SK-N-SH (cell line): ENCODE measurements around the gene BIRC5. TPM values are rescaled to one million over a fixed set of nuclear protein-coding genes. Genes with fewer than 3 reads are reported as not detected.

ENCODE experiments used
- CTCF ChIA-PET: fragments of 300-600, 350-600 bp; formaldehyde crosslinking; extraction: SDS; loops from one replicate; lab custom pipeline; 2021; lab: Yijun Ruan, JAX
- POLR2A ChIA-PET: fragments of 350-600 bp; sonication (Branson Sonifier 250); formaldehyde crosslinking; extraction: SDS; loops from one replicate; lab custom pipeline; 2020; ENCODE audit warnings: antibody characterized with exemption, inconsistent platforms; lab: Yijun Ruan, JAX
- DNase-seq: peaks from one replicate; pipeline ENCODE4 v3.0.0; 2012
- H2AFZ ChIP-seq: fragments of 200-600 bp; sonication (generic); 2 replicates; pipeline ENCODE4 v1.8.1; 2016; ENCODE audit warnings: antibody characterized with exemption, mild to moderate bottlenecking, low read depth
- H3F3A ChIP-seq: fragments of 200-600 bp; sonication (generic); replicated peaks from 2 replicates; pipeline ENCODE3; 2016; ENCODE audit warnings: antibody characterized with exemption, mild to moderate bottlenecking; ENCODE audit not compliant: insufficient read depth
- H3K27ac ChIP-seq, 2 experiments: fragments of 200-500 bp in 1 of 2; fragments of 200-600 bp in 1 of 2; sonication (Bioruptor generic) in 1 of 2; sonication (generic), shearing (Covaris generic) in 1 of 2; 2 replicates each; pipeline versions ENCODE4 v1.5.1 to v1.6.1; 2014 to 2016; ENCODE audit warnings: low read depth in 2 of 2, inconsistent platforms in 1 of 2, low read length in 1 of 2, mild to moderate bottlenecking in 1 of 2, mixed read lengths in 1 of 2
- H3K27me3 ChIP-seq: fragments of 200-600 bp; sonication (generic), shearing (Covaris generic); 2 replicates; pipeline ENCODE4 v1.6.1; 2016; ENCODE audit warnings: mixed run types; ENCODE audit not compliant: insufficient read depth
- H3K36me3 ChIP-seq, 2 experiments: fragments of 200-500 bp in 1 of 2; fragments of 200-600 bp in 1 of 2; sonication (Bioruptor generic) in 1 of 2; sonication (generic) in 1 of 2; replicated peaks in 1 of 2; 2 replicates each; pipeline versions ENCODE3 to v1.5.1; 2014 to 2016; ENCODE audit warnings: low read length in 1 of 2, mild to moderate bottlenecking in 1 of 2; ENCODE audit not compliant: insufficient read depth in 2 of 2, control insufficient read depth in 1 of 2
- H3K4me1 ChIP-seq, 2 experiments: fragments of 200-500 bp in 1 of 2; fragments of 200-600 bp in 1 of 2; sonication (Bioruptor generic) in 1 of 2; sonication (generic), shearing (Covaris generic) in 1 of 2; 2 replicates each; pipeline versions ENCODE4 v1.5.1 to v1.6.1; 2014 to 2016; ENCODE audit warnings: low read depth in 1 of 2, low read length in 1 of 2, mixed run types in 1 of 2; ENCODE audit not compliant: insufficient read depth in 2 of 2, control insufficient read depth in 1 of 2
- H3K4me2 ChIP-seq: fragments of 200-600 bp; sonication (generic), shearing (Covaris generic); 2 replicates; pipeline ENCODE4 v1.6.1; 2017; ENCODE audit warnings: mixed run types
- H3K4me3 ChIP-seq, 2 experiments: fragments of 200-500 bp in 1 of 2; fragments of 200-600 bp in 1 of 2; sonication (Bioruptor generic) in 1 of 2; sonication (generic), shearing (Covaris generic) in 1 of 2; 2 replicates each; pipeline versions ENCODE4 v1.5.1 to v1.8.1; 2014 to 2016; ENCODE audit warnings: low read depth in 2 of 2, inconsistent platforms in 1 of 2, low read length in 1 of 2, mild to moderate bottlenecking in 1 of 2, mixed read lengths in 1 of 2, moderate library complexity in 1 of 2
- H3K79me2 ChIP-seq: fragments of 200-600 bp; sonication (generic); 2 replicates; pipeline ENCODE4 v1.8.1; 2017; ENCODE audit warnings: mild to moderate bottlenecking; ENCODE audit not compliant: insufficient read depth
- H3K9ac ChIP-seq: fragments of 200-600 bp; sonication (generic); 2 replicates; pipeline ENCODE4 v1.6.1; 2017; ENCODE audit warnings: mixed run types
- H3K9me2 ChIP-seq: fragments of 200-600 bp; sonication (generic); 2 replicates; pipeline ENCODE4 v1.6.1; 2017; ENCODE audit warnings: mixed run types
- H3K9me3 ChIP-seq: fragments of 200-600 bp; sonication (generic); 2 replicates; pipeline ENCODE4 v1.6.1; 2017; ENCODE audit warnings: mixed run types, mild to moderate bottlenecking, moderate library complexity
- H4K20me1 ChIP-seq: fragments of 200-600 bp; sonication (generic); 2 replicates; pipeline ENCODE4 v1.6.1; 2017; ENCODE audit warnings: mild to moderate bottlenecking, mixed run types; ENCODE audit not compliant: insufficient read depth
- EZH2phosphoT487 ChIP-seq: fragments of 200-600 bp; sonication (generic); IDR thresholded peaks from 2 replicates; pipeline ENCODE4 v1.6.1; 2017; ENCODE audit warnings: low read depth, mixed run types, mild to moderate bottlenecking, antibody characterized with exemption, moderate library complexity, borderline replicate concordance
- FOSL2 ChIP-seq: IDR thresholded peaks from 2 replicates; pipeline ENCODE4 v1.4.0; 2012; ENCODE audit warnings: low read depth, mild to moderate bottlenecking, moderate library complexity, borderline replicate concordance
- IRF3 ChIP-seq: fragments of 150-350 bp; IDR thresholded peaks from 2 replicates; pipeline ENCODE4 v1.6.1; 2016; ENCODE audit warnings: mild to moderate bottlenecking, low read depth, low read length
- MAX ChIP-seq: IDR thresholded peaks from 2 replicates; pipeline ENCODE4 v1.4.0; 2012; ENCODE audit warnings: low read depth
- PBX3 ChIP-seq: IDR thresholded peaks from 2 replicates; pipeline ENCODE4; 2012
- POLR2AphosphoS5 ChIP-seq: IDR thresholded peaks from 2 replicates; pipeline ENCODE4 v1.6.1; 2012; ENCODE audit warnings: low read depth, low read length
- TCF12 ChIP-seq: IDR thresholded peaks from 2 replicates; pipeline ENCODE4 v1.4.0; 2012
- TEAD4 ChIP-seq: IDR thresholded peaks from 2 replicates; pipeline ENCODE4 v1.4.0; 2012; ENCODE audit warnings: mild to moderate bottlenecking, borderline replicate concordance; ENCODE audit not compliant: insufficient read depth
- USF1 ChIP-seq: IDR thresholded peaks from 2 replicates; pipeline ENCODE4 v1.4.0; 2012; ENCODE audit warnings: low read depth, borderline replicate concordance
- USF2 ChIP-seq: fragments of 150-350 bp; IDR thresholded peaks from 2 replicates; pipeline ENCODE4 v1.6.1; 2017; ENCODE audit warnings: antibody characterized with exemption, low read length, low read depth, borderline replicate concordance
- YY1 ChIP-seq: IDR thresholded peaks from 2 replicates; pipeline ENCODE4 v1.4.0; 2012; ENCODE audit warnings: low read depth, mild to moderate bottlenecking
- WGBS: methylation state at CpG from one replicate; pipeline ENCODE4 v1.1.6; 2017; ENCODE audit warnings: low lambda C conversion rate; 5-methylcytosine and 5-hydroxymethylcytosine counted together
- polyA plus RNA-seq, 3 experiments: library from polyadenylated mRNA; depleted of rRNA; stranded (reverse); fragments of >200 nt; gene quantifications; 2 replicates each; pipeline ENCODE4 v1.2.3, GENCODE V29; 2012

BIRC5 gene
- polyA plus RNA-seq, 1 of the 3 experiments (the other 2 are of a cell fraction) = 31.4 TPM

GRCh38 chr17:78166416-78166815, 47.6 kb upstream of the BIRC5 start:
- Histone ChIP-seq H3K79me2 (no peaks in the 10 kb centered on the region), H3K4me1 (peaks cover 0 to 17% of the 10 kb centered on the region in 2 experiments; a peak in 1 of 4 replicates), H3K9ac (no peak overlapping the region), H3K4me3 (no peak overlapping the region), H3K27me3 (no peaks in the 10 kb centered on the region), H3K9me2 (no peaks in the 10 kb centered on the region), H3K36me3 (peaks cover 0 to 6% of the 10 kb centered on the region in 2 experiments), H2AFZ (no peak overlapping the region), H3K4me2 (no peak overlapping the region), H3K27ac (no peak overlapping the region), H3K9me3 (no peaks in the 10 kb centered on the region), H3F3A (peaks cover 7% of the 10 kb centered on the region), H4K20me1 (peaks cover 14% of the 10 kb centered on the region; the same call in 1 of the 2 replicates)
- TF ChIP-seq FOSL2 = no peak
- no peak for TF ChIP-seq EZH2phosphoT487
- TF ChIP-seq IRF3 = no peak
- TF ChIP-seq TCF12 = no peak
- no peak for TF ChIP-seq MAX
- no peak for TF ChIP-seq USF2
- no peak for TF ChIP-seq PBX3
- no peak for TF ChIP-seq YY1
- TF ChIP-seq TEAD4 = no peak
- no peak for TF ChIP-seq POLR2AphosphoS5
- no peak for TF ChIP-seq USF1
- ChIA-PET POLR2A (no interaction called here), CTCF (interaction anchor here (0.6 to 1.6 kb wide), 2 partner anchors 84 to 130 kb away, joined by 3 to 4 read pairs; no protein-coding TSS in a partner anchor)
- WGBS = 53% methylated on average over 6 of the region's 6 CpGs
- no peak for DNase-seq
